CD4-positive, CD25-positive, alpha-beta regulatory T cell (primary cell): Measurements from ENCODE around the gene CYTIP. TPM values are rescaled to one million over a fixed set of nuclear protein-coding genes. Genes with fewer than 3 reads are reported as not detected.

Experiments used
- polyA plus RNA-seq, 4 donors: library from polyadenylated mRNA; unstranded; fragments of 300-500 nt; fragmentation: Illumina TruSeq; gene quantifications; one replicate each; pipeline ENCODE4 v1.2.3, GENCODE V29; 2021
- total RNA-seq: library from RNA; stranded (reverse); gene quantifications from one replicate; pipeline ENCODE4 v1.2.3, GENCODE V29; 2022

CYTIP gene
- total and polyA plus RNA-seq, 5 donors from 2014 or later = 123 to 454 (median 173) TPM

Other genes starting within 250 kb of the CYTIP start
- gene GALNT5, start 186.4 kb downstream of the CYTIP start, total RNA-seq = not detected
- under 1 TPM in 1 of 4 donors, not detected in 3; 0.14 TPM for gene GALNT5, start 186.4 kb downstream of the CYTIP start, polyA plus RNA-seq
- gene ERMN, start 118.3 kb downstream of the CYTIP start, total RNA-seq = 13.0 TPM
- not detected for gene ERMN, start 118.3 kb downstream of the CYTIP start, polyA plus RNA-seq
- gene ACVR1C, start 184.8 kb upstream of the CYTIP start, total RNA-seq = 1.1 TPM
- gene ACVR1C, start 184.8 kb upstream of the CYTIP start, polyA plus RNA-seq = under 1 TPM; 0.05 to 0.84 (median 0.51) TPM